HG03064 (cell line): ENCODE results near the gene BET1L.

Source experiments
- ATAC-seq: cut with Tn5 transposase; IDR thresholded peaks from one replicate; pipeline ENCODE4 v1.9.1; 2021; ENCODE audit warnings: low read depth; ENCODE audit not compliant: unreplicated experiment

The BET1L gene

DNA sequence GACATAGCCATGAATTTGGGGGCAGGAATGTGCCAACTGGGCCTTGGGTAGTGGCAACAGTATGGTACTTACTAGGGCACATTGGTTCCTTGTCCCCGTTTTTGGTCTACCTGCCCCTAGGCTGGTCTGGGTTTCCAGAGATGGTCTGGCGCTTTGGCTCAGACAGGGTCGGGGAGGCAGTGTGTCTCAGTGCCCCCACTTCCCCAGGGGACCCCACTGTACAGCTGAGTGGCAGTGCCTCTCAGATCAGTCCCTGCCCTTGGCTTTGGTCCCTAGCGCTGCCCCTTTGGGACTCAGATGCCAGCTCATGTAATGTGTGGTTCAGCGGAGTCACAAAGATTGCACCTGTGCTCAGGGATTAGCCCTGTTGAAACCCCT lies 3.6 kb upstream of the BET1L start:
- no peak for ATAC-seq

DNA sequence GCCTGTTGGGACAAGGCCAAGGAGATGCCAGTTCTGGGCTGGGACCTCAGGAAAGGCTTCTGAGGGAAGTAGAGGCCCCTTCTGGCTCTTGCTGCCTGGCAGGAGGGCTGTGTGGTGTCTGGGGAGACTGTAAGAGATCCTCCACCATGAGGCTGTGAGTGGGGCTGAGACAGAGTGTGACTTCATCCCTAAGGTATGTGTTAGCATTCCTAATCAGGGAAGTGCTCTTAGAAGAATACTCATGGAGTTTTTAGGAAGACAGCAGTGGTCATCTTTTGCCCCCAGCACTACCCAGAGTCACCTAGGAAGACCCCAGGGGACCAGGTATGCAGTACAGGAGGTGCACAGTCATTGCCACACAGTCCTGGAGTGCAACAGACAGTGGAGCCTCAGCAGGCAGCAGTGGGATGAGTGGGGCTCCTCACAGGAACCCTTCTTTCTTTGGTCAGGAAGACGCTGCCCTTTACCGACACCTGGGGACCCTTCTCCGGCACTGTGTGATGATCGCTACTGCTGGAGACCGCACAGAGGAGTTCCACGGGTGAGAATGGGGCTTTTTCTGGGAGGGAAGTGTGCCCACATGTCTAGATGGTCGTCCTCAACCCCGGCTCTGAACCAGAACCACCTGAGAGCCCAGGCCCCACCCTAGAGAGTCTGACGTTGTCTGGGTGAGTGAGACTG lies 3.1 kb upstream of the BET1L start:
- ATAC-seq, result no peak

DNA sequence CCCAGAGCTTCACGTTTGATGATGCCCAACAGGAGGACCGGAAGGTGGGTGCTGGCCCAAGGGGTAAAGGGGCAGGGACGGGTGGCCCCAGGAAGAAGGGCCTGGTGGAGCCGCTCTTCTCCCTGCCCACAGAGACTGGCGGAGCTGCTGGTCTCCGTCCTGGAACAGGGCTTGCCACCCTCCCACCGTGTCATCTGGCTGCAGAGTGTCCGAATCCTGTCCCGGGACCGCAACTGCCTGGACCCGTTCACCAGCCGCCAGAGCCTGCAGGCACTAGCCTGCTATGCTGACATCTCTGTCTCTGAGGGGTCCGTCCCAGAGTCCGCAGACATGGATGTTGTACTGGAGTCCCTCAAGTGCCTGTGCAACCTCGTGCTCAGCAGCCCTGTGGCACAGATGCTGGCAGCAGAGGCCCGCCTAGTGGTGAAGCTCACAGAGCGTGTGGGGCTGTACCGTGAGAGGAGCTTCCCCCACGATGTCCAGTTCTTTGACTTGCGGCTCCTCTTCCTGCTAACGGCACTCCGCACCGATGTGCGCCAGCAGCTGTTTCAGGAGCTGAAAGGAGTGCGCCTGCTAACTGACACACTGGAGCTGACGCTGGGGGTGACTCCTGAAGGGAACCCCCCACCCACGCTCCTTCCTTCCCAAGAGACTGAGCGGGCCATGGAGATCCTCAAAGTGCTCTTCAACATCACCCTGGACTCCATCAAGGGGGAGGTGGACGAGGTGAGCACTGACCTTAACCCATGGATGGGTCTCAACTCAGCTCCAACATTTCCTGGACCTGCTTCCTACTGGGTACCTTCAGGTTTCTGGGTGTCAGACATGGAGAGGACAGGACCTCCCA lies 2.3 kb upstream of the BET1L start:
- ATAC-seq, result no peak

DNA sequence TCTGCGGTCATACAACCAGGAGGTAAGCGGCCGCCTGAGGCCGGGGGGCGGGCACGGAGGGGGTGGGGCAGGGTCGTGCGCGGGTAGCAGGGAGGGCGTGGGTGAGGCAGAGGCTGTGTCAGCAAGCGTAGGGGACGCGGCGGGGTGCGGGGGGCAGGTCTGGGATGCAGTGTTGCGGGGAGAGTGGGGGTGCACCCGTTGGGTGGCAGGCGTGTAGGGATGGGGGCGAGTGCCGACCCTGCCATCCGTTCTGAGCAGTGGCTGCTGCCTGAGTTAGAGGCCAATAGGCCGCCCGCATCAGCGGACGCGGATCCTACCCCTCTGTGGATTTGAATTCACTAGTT lies 1.7 kb upstream of the BET1L start:
- ATAC-seq, result no peak

DNA sequence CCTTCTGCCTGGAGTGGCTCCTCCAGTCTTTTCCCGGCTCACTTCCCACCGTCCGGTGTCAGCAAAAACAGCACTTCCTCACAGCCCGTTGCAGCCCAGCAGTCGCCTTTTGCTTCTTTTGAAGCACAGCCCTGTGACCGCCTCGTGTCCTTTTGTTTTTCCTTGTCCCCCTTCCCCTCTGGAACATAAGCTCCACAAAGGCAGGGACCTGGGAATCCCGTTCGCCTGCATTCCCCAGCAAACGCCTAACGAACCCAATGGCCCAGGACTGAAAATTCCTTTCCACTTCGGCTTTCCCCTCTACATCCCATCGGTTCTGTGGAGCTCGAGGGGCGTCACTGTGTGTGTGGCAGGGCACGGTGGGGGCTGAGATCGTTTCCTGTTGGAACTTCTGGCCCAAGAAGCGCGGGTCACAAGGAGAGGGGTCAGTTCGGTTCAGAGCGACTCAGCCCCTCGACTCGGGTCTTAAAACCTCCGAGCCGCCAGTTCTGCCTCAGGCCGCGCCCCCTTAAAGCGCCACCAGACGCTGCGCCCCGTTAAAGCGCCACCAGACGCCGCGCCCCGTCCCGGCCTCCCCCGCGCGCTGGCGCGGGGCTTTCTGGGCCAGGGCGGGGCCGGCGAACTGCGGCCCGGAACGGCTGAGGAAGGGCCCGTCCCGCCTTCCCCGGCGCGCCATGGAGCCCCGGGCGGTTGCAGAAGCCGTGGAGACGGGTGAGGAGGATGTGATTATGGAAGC lies 1.1 kb upstream of the BET1L start:
- peak; percentile 40 for ATAC-seq

DNA sequence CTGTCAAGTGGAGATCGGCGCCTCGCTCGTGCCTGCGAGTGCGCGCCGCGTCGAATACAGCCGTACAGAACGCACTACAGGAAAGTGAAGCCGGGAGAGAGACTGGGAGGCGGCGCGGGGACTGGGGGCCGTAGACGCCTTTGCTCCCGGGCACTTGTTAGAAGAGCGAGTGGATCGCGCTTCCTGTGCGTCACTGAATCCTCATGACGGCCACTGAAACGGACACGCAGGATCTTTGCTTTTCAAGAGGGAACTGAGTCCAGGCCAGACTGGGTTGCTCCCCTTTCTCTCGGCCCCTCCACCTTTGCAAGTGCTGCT lies 623 bp upstream of the BET1L start:
- no peak for ATAC-seq

DNA sequence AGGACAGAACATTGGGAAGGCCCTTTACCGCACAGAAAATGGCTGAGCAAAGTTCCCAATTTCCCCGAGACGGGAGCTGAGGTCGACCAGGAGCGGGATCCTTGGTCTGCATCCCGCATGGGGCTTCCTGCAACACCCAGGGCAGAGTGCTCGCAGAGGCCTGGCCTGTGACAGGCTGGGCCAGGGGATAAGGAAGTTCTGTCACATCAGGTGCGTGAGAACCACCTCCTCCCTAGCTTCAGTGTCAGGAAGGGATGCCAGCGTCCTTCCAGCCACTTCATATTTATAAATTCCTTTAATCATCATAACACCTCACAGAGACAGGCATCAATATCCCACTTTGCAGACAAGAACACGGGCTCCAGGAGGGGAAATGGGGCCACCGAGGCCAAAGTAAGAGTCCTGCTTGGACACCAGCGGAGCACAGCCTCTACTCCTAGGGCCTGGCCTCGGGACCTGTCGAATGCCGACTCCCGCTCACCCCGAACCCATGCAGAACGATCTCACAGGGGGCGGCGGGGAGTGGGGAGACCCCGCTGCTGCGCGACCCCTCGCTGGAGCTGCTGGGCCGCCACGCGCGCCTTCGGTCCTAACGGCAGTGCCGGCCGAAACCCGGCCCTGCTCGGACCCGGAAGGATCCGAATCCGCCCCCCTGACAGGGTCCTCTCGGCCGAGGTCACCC lies 532 bp downstream of the BET1L start:
- peak; percentile 1 for ATAC-seq

DNA sequence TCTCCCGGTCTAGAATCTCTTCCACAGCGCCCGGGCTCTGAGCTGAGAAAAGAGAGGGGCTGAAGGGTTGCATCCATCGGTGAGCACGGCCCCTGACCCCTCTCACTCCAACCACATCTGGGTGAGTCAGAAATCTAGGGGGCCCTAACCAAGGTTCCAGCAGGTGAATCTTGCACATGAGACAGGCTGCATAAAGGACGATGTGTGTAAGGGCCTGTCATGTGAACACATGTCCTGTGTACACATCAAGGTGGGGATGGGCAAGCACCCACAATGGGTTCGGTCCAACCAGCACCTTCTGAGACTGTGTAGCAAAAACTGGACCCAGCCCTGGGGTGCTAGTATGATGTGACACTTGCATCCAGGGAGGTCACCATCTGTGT lies 1.2 kb downstream of the BET1L start:
- ATAC-seq, result no peak

DNA sequence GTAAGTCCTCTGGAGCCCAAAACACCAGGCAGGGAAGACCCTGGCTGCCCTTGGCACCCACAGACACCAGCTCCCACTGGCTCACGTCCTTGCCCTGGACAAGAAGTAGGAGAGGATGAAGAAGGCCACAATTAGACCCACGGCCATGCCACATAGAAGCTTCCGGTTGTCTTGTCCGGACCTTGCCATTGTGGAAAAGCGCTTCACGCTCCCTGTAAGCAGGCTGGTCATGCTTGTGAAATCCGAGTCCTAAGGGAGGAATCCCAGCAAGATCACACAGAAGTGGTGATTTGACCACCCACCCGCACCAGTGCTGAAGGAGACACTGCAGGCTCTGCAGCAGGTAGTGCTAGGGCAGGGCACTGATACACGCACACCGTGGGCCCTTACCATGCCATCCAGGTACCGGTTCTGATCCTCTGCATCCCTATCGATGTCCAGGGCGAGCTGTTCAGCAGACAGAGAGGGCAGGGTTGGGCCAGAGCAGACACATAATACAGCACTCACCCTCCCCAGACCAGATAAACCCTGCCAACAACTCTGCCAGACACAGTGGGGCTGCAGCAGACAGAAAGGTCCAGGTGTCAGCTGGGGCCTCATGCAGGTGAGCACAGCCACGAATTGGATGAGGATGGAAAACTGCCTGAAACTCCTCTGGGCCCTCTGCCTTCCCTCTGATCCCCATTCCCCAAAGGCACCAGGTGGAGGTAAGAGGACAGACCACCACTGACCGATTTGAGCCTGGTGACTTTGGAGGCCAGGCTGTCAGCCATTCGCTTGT lies 1.8 kb downstream of the BET1L start:
- ATAC-seq, result no peak

DNA sequence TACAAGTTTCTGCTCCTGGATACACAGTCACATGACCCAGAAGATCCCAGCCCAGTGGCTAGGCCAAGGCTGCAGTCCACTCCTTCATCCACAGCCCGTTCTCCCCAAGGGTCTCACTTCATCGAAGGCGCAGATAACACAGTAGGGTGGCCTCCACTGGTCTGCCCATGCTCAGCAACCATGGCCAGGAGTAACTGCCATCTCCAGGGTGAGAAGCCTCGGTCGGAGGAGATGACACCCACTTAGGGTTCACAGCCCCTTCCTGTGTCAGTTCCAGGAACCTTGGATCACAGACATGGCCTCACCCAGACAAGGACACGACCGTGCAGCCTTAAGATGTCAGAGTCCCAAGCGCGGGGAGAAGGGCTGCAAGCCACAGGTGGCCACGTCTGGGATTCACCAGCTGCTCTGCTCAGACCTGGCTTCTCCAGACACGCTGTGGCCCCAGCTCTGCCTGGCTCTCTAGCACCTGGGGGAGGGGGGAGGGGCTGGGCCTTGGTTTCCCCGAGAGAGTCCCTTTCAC lies 2.6 kb downstream of the BET1L start:
- no peak for ATAC-seq

DNA sequence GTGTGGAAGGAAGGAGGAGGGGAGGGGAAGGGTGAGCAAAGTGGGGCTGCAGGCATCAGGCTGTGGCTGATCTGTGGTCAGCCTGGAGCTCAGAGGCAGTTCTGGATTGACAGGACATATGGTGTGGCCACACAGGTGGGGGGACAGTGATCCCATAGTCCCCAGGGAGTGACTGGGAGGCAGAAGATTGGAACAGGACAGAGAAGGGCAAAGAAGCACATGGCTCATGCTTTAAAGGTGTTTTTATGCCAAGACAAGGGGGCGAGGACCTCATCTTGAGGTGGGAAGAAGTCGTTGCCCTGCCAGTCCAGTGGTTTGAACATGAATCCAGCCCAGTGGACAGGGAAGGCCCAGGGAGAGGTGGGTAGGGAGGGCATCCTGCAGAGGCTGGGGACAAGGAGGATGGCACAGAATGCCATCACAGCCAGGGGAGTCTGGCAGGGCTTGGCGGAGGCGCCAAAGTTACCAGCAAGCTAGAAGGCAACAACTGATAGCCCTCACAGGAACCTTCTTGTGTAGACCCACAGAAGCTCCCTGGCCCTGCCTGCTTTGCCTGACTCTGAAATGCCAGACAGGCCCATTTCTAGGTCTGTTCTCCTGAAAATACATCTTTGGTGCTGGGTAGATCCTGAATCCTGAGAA lies 3.1 kb downstream of the BET1L start:
- no peak for ATAC-seq

DNA sequence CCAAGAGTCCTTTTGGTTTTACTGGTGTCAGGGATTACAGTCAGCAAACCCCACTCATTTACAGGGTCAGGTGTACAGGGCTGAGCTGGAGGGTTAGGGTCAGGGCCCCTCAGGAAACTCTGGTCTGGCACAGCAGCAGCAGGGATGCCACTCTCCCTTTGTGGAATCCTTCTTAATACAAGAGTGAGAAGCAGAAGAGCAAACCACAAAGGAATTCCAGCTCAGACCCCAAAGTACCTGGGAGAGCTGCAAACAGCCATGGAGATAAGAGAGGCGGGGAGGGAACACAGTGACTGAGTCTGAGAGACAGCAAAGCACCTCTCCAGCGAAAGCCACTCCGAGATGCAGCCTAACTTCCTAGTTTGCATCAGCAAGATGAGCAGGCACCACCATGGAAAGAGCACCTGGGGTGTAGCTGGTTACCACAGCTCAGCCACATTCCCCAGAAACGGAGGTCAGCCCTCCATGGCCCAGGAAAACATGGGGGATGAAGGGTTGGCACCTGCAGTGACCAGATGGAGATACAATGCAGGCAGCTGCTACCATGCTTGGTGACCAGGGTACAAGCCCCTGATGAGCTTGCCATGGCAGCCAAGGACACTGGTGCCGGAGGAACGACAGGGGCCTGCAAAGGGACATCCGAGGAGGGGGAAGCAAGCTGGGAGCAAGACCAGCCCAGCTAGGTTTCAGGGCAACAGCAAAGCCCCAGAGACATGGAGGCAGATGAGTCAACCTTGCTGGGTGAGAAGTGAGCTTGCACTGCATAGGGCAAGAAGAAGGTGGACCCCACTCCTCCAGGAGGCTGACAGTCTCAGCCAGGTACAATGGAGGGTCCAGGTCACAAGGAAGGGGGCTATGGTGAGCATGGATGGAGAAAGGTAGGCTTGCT lies 3.9 kb downstream of the BET1L start:
- no peak for ATAC-seq

DNA sequence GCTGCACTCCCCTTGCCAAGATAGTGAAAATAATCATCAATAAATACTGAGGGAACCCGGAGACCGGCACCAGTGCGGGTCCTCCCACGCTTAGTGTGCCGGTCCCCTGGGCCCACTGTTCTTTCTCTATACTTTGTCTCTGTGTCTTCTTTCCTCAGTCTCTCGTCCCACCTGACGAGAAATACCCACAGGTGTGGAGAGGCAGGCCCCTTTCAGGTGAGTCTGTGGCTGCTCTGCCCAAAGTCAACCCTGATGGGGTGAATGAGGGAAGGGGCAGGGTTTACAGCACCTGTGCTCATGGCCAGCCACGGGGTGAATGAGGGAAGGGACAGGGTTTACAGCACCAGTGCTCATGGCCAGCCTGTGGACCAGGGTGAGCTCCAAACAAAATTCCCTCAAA lies 4.7 kb downstream of the BET1L start:
- ATAC-seq, result no peak

DNA sequence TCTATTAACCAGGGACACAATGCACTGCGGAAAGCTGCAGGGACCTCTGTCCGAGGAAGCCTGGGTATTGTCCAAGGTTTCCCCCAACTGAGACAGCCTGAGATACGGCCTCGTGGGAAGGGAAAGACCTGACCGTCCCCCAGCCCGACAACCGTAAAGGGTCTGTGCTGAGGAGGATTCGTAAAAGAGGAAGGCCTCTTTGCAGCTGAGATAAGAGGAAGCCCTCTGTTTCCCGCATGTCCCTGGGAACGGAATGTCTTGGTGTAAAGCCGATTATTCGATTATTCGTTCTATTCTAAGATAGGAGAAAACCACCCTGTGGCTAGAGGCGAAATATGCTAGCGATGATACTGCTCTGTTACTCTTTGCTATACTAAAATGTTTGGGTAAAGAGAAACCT lies 5.2 kb downstream of the BET1L start:
- ATAC-seq, result no peak

DNA sequence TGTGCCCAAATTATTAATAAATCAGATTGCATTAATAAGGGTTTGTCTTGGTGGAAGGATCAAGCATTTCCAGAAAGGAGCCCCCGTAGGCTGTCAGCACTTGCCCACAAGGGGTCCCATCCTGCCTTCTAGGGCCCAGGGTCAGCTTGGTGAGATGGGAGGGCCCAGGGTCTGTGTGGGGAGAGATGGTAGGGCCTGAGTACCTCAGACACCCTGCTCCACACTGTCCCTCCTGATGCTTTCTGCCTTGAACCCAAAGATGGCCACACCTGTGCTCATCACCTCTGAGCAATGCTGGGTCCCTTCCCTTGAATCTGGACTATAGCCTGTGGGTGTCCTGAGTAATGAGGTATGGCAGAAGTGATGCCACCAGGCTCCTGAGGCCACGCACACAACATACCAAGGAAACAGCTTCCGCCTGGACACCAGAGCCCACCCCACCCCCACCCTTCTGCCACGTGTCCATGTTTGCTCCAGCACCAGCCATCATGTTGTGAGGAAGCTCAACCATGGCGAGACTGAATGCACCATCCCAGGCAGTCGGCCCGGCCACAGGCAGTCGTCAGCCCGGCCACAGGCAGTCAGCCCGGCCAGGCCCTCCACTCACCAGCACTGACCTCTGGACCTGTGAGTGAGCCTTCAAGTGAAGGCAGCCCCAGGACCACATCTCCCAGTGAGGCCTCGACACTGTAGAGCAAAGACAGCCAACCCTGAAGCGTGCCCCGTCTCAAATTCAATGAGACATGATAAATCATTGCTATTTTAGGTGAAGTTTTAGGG lies 6.8 kb downstream of the BET1L start:
- ATAC-seq, result no peak

DNA sequence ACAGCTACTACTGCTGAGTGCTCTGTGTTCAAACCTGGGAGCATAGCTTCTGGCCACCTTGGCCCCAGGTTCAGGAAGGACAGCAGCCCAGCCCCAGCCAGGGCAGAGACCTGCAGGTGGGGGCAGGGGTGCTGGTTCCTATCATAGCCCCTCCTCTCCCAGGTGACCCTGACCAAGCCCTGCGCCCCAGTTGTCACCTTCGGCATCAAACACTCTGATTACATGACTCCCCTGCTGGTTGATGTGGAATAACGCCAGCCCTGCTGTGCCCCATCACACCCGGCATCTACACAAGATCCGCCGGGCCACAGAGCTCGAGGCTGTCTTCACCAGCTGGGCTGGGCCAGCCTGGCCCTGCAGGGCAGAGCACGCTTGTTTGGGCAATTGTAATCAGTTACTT lies 7.4 kb downstream of the BET1L start:
- no peak for ATAC-seq

DNA sequence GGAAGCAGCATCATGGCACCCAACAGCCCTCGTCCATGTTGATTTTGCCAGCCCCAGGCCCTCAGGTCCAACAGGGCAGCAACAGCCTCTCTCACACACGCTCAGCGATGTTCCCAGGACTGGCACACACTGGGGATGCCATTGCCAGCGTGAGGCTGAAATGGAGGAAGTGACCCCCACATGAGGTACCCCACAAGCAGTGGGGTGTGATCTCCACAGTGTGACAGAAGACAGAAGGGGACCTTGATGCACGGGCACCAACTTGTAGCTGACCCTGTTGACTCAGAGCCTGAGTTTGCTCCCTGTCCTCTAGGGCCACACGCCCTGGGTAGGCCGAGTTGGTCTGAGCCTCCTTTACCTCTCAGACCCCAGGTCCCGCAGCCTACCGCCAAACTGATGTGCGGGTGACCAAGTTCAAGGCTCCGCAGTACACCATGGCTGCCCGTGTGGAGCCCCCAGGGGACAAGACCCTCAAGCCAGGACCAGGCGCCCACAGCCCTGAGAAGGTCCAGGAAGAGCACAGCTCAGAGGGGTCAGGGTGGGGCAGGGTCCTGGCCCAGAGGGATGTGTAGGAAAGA lies 8.1 kb downstream of the BET1L start:
- ATAC-seq, result no peak
